GM19395 (cell line): ENCODE measurements around the gene PSMC3IP.
"Not testable (repeated sequence)": the region's sequence is repeated elsewhere in the genome, so short reads cannot be mapped to it uniquely, and the experiment has no call there.

Experiments used
- ATAC-seq: cut with Tn5 transposase; IDR thresholded peaks from one replicate; pipeline ENCODE4 v1.9.1; 2021; ENCODE audit warnings: mild to moderate bottlenecking, moderate library complexity; ENCODE audit not compliant: unreplicated experiment

The PSMC3IP gene, protein sequence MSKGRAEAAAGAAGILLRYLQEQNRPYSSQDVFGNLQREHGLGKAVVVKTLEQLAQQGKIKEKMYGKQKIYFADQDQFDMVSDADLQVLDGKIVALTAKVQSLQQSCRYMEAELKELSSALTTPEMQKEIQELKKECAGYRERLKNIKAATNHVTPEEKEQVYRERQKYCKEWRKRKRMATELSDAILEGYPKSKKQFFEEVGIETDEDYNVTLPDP

DNA sequence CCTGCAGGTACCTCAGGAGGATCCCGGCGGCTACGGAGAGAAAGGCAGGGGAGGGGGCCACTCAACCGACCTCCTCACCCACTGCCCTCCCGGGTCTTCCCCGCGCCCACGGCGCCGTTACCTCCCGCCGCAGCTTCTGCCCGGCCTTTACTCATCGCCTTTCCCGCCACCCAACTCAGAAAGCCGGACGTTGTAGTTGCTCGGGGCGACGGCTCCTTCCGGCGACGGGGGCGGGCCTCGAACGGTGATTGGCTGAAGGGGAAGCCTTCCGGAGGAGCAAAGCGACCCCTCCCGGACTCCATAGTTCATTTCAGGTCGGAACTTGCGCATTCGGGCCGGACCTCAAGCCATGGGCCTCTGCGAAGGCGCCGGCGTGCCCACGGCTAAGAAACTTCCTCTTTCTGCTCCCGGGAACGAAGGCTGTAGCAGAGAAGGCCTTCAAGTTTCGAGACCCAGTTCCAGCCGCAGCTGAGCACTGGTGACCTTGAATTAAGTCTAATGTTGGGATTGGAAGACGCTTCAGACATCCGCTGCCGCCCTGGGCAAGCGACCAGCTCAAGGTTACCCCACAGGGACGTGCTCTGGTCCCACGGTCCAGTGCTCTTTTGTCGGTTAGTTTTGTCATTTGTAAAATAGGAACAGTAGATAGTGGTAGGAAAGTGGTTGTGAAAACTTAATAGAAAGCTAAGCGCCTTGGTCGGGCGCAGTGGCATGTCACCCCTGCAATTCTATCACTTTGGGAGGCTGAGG is at the start of gene PSMC3IP:
Gene PSMC3IP (minus strand): TSS at position 198 of the 750 bp plus-strand sequence. CDS start 43 bp downstream, at position 155.
- ATAC-seq: peak; percentile 69

DNA sequence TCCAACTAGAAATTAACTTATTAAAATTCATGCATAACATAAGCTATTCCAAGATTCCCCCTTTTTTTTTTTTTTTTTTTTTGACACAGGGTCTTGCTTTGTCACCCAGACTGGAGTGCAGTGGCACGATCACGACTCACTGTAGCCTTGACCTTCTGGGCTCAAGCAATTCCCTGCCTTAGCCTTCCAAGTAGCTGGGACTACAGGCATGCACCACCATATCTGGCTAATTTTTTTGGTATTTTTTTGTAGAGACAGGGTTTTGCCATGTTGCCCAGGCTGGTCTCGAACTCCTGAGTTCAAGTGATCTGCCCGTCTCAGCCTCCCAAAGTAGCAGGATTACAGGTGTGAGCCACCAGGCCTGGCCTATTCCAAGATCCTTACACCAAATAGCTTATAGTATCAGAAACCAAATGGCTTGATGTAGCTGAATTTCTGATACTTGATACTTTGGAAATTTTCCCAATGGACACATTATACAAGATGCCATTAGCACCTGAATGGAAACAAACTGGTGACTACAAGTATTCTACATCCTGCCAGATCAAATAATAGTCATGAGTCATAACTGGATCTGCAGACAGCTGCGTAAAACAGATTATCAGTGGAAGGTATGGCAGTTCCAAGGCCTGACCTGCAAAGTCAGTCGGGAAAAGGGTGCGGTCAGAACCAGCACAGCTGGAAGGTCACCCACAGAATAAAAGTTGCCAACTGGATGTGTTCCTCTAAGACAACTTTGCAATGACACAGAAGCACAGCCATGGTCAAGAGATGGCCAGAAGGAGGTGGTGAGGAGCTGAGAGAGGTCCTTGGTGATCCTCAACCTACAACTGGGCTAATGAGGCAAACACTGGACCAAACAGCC is 46.4 kb upstream of the PSMC3IP start:
- ATAC-seq: no peak

DNA sequence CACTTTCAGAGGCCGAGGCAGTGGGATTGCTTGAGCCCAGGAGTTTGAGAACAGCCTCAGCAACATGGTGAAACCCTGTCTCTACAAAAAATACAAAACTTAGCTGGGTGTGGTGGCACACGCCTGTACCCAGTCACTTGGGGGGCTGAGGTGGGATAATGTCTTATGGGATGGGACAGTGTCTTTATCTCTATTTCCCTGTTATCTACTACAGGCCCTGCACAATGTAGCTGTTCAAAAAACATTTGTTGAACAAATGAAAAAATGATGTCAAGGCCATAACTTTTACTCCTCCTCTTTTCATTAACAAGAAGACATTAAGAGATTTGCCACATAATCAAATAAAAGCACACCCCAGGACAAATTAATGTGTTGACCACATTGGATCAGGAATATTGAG is 45.7 kb upstream of the PSMC3IP start:
- ATAC-seq: no peak

DNA sequence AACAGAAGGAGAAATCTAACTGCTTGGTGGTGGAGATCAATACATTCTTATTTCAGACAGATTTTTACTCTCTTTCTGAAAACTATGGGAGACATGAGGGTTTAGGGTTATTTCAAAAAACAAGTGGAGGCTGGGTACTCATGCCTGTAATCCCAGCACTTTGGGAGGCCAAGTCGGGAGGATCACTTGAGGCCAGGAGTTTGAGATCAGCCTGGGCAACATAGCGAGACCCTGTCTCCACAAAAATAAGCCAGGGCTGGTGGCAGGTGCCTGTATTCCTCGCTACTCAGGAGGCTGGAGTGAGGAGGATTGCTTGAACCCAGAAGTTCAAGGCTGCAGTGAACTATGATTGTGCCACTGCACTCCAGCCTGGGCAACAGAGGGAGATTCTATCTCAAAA is 44.5 kb upstream of the PSMC3IP start:
- ATAC-seq: not testable (repeated sequence)

DNA sequence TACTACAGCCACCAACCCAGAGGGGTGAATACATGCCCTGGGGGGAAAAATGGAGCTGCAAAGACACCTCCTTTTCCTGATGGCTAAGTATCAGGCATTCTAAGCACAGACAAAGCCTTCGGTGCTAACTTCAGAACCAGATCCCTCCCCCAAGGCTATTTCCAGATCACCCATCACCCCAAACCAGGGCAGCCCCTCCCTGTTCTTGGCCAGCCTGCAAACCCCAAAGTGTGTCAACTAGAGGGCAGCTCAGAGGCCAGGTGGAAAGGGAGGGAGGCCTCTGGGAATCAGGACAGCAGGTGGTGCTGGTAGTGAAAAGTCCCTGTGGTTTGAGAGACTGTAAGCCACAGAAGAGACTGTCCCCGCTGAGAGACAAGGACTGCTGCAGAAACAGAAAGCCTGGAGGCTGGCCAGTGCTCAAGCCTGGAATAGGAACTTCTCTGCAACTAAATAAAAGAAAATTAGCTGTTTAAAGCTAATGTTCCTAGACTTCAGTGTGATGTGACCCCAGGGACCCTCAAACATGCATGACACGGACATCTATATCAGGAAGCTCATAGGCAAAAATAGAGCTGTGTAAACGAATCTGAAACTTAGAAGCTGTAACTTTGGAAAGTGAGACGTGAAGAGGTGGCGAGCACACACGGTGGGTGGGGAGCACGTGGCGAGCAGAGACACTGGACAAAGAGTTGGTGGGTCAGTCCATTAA is 41.1 kb upstream of the PSMC3IP start:
- ATAC-seq: peak; percentile 73

DNA sequence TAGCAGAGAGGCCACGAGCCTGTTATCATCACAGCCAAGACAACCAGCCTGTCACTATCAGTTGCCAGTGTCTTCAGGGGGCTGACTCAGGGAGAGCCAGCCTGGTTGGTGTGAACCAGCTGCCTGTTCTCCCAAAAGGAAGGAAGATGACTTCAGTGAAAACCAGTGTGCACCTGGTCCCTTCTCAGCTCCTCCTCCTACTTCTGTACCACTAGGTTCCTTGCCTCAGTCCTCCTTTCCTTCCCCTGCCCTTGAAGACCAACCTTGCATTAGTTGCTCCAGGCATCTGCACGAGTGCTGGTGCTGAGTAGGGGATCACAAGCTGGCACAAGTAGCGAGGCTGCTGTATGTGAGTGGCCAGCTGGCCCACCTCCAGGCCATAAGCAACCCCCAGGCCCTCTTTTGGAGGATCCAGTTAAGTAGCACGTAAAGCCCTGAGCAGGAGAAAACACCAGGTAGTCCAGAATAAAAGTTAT is 40.5 kb upstream of the PSMC3IP start:
- peak; percentile 12 for ATAC-seq

DNA sequence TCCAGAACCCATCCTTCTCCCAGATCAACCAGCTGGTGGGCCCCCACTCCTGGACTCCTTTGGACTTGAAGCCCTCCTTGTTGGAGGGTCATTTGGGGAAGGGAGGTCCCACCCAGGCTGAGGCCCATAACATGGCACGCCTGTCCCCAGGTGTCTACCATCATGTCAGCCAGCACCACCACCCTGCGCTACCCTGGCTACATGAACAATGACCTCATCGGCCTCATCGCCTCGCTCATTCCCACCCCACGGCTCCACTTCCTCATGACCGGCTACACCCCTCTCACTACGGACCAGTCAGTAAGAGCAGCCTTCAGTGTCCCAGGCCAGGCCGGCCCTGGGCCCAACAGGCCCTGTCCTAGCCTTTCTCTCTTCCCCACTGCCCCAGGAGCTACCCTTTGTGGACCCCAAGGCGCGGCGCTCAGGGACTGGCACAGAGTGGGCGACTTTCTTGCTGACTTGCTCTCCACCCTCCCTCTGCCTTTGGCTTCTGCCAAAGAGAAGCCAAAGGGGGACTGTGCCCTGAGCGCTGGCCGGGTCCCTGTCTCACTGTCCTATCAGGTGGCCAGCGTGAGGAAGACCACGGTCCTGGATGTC is 36.3 kb upstream of the PSMC3IP start:
- ATAC-seq: no peak

DNA sequence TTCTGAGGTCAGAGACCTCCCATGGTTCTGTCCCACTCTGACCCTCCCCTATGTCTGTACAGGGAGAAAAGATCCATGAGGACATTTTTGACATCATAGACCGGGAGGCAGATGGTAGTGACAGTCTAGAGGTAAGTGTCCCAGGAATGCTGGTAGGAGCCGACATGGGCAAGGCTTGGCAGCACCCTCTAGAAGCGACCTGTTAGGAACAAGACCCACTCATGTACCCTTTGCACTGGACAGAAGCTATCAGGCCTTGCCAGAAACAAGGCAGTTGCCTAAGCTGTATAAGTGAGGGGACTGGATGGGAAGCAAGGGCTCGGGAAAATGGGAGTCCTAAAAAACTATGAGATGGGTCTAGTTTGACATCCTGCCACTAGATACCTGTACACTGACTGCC is 34.5 kb upstream of the PSMC3IP start:
- no peak for ATAC-seq

DNA sequence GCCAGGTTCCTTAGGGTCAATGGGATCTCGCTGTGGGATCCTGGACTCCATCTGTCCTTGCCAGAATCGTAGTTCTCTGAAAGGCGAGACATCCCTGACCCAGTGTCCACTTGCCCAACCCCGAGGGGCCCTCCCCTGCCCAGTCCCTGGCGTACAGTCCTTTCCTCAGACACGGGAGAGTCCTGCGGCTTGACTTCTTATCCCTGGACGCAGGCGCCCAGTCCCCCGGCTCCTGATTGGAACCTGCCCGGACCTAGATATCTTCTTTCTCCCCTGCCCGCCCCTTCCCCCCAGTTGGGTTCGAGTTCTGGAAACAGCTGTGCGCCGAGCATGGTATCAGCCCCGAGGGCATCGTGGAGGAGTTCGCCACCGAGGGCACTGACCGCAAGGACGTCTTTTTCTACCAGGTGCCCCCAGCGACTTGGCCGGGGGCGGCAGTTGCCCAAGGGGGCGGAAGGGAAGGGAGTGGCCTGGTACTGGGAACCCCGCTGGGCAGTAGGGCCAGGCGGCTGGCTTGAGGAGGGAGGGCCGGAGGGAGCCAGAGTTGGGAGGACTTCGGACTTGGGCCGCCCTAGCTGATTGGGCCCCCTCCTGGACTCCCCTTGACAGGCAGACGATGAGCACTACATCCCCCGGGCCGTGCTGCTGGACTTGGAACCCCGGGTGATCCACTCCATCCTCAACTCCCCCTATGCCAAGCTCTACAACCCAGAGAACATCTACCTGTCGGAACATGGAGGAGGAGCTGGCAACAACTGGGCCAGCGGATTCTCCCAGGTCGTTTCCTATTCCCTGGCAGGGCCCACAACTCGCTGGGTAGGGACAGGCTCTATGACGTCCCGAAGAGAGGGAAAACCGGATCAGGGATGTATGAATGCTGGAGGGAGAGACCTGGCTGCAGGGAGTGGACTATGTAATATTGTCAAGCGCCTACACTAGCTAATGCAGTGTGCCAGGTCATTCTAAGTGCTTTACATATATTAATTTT is 32.6 kb upstream of the PSMC3IP start:
- peak; percentile 12 for ATAC-seq

DNA sequence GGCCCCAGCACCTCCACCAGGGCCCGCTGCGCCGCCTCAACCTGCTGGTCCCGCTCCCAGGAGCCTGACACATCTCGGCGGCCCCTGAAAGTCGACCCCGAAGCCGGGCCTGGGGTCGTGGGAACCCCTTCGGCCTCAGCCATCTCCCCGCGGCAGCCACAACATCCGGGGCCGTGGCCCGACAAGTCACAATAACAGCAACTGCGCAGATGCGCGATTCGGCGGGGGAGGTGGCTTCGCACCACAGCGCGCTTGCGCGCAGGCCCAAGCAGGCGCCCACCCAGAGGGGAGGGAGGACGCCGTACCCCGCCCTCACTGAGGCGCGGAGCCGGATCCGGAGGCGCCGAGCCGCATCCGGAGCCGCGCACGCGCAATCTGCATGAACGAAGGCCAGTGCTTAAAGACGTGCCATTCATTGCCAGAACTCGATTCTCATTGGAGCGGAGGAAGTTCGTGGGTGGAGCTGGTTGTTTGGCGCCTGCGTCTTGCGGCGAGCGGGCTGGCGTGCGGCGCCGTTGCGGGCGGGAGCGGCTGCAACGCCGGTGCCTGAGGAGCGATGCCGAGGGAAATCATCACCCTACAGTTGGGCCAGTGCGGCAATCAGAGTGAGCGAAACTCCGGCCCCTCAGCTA is 31.8 kb upstream of the PSMC3IP start, which contains the start of the genes RETREG3 and TUBG1:
Gene RETREG3 (minus strand): TSS at position 193 of the 632 bp plus-strand sequence. CDS start 50 bp downstream, at position 143.
Gene TUBG1 (plus strand): TSS at position 502 of the 632 bp plus-strand sequence. CDS start 55 bp downstream, at position 557.
- peak; percentile 86 for ATAC-seq

DNA sequence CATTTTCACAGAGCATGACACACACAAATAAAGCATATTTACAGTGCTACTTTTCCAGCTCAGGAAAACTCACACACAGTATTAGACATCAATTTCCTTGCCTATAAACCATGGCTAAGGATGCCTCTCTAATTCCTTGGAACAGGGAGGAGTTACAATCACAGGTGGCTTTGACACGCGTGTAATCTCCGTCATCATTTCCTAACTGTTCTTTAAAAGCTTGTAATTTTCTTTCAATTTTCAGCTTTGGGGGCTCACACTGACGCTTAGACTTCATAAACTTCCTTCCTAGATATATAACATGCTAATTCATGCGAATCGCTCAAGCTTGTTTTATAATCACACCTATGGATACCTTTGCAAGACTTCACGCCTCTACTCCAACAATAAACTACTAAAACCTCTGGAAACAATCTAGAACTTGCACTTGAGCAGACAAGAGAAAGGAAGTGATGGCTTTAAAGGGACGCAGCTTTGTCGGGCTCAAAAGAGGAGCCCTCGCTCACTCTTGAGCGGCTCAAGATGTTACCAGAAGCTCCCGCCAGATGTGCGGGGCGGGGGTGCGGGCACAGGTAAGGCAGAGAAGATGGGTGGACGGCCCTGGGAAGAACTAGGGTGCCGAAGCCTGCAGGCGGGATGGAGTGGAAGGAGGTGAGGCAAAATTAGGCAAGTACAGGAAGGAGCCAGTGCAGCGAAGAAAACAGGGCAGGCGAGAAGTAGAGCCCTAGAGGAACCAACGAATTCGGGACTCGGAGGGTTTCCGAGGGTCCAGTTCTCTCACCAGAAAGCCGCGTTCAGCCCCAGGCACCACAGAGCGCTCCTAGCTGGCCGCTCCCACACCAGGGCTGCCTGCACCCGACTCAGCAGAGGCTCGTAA is 31.0 kb upstream of the PSMC3IP start:
- ATAC-seq: peak; percentile 48

DNA sequence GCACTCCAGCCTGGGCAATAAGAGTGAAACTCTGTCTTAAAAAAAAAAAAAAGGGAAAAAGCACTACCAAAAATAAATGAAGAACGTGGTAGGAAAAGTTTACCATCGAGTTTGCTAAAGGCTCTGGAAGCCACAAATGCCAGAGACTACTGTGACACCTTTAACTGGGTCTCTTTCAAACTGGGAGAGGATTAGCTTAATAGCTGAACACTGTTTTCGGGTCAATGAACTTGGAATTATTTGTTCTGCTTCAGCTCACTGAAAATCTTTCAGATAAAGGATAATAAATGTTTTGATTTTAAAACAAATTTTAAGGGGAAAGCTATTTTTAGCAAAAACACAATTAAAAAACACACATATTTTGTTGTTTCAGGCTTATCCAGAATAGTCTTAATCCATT is 30.2 kb upstream of the PSMC3IP start:
- no peak for ATAC-seq

DNA sequence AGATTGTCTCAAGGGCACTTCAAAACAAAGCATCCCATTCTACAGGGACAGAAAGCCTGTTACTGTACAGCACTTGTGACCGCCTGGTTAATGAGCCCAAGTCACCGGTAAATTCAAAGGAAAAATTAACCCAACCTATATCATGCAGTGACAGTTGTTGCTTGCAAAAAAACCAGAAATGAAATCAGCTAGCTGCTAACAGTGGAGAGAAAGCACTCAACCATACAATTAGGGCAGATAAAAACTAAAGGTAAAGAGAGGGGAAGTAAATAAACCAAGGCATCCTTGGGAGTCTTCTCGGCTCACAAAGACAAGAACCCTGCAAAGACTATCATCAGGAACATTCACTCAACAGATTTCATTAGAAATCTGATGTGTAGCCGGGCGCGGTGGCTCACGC is 25.8 kb upstream of the PSMC3IP start:
- no peak for ATAC-seq

DNA sequence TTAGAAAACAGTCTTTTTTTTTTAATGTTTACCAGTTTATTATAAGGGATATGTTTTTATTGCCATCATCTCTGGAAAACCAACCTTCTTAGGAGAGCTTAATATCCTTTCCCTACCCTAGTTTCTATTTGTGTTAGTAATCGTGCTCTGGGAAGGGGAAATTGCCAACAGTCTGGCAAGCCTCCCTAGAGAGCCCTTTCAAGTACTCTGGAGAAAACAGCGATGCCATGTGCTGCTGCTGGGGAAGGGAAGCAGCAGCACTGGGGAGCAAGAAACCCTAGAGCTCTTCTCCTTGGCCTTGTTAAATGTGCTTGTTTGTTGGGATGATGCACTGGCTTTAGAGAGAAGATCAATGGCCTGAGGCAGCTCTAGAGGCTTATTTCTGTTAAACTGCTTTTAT is 21.4 kb upstream of the PSMC3IP start:
- ATAC-seq: no peak

DNA sequence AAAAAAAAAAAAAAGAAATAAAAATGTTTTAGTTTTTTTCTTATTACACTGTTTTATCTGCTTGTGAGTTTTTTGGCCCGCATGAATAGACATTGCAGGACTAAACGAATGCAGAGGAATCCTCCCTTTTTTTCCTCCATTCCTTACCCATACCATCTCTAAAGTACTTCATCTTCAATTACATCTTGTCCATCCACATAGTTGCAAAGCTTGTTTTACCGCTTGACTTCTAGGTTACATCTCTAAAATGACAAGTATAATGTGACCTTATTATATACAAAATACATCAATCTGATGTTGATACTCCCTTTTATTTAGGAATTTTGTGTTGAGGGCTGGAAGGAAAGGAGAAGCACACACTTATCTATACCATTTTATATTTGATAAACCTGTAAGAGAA is 18.9 kb upstream of the PSMC3IP start:
- ATAC-seq: no peak

DNA sequence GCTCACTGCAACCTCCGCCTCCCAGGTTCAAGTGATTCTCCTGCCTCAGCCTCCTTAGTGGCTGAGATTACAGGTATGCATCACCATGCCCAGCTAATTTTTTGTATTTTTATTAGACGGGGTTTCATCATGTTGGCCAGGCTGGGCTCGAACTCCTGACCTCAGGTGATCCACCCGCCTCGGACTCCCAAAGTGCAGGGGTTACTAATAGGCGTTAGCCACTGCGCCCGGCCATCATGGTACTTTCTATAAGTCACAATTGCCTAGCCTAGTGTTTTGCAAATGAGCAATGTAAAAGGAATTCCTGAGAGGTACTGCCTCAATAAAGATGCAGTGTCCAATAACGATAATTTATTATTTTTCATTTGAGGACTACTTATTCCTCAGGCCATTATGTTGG is 13.9 kb upstream of the PSMC3IP start:
- ATAC-seq: no peak

DNA sequence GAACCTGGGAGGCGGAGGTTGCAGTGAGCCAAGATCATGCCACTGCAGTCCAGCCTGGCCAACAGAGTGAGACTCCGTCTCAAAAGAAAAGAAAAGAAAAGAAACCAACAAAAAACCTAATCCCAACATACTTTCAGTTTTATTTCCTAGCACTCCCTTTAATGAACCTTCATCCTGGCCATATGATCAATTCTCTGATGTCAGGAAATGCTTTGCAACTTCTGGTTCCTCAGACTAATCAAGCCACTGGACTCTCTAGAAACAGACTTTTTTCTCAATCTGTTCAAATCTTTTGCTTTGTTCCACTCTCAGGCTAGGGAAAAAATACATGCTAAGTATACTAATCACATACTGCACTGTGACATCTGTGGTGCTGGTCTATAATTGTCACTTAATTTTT is 13.4 kb upstream of the PSMC3IP start:
- no peak for ATAC-seq
